Activated naive CD4-positive, alpha-beta T cell treated with anti-CD3 and anti-CD28 coated beads, Interleukin-2, amount 10 ng/mL, durations not matched to agents 7 days and 5 days (primary cell): ENCODE data around the gene DCANP1.

ENCODE experiments used
- CTCF ChIA-PET: fragments of 350-600 bp; sonication (Branson Sonifier 250); formaldehyde crosslinking; loops from one replicate; lab custom pipeline; 2021; ENCODE audit warnings: antibody characterized with exemption; lab: Charles Lee
- DNase-seq: peaks from one replicate; pipeline ENCODE4 v3.0.0-alpha.2; 2020
- H3K27ac Mint-ChIP-seq: one replicate; pipeline ENCODE4 v1.8.0; 2021; ENCODE audit warnings: mild to moderate bottlenecking, moderate library complexity, mixed read lengths
- H3K27me3 Mint-ChIP-seq: one replicate; pipeline ENCODE4 v1.8.0; 2021; ENCODE audit warnings: mild to moderate bottlenecking, mixed read lengths
- H3K36me3 Mint-ChIP-seq: one replicate; pipeline ENCODE4 v1.8.0; 2021; ENCODE audit warnings: mixed read lengths
- H3K4me1 Mint-ChIP-seq: one replicate; pipeline ENCODE4 v1.8.0; 2021; ENCODE audit warnings: mixed read lengths
- H3K4me3 Mint-ChIP-seq: one replicate; pipeline ENCODE4 v1.8.0; 2021; ENCODE audit warnings: mild to moderate bottlenecking, moderate library complexity, mixed read lengths
- H3K9me3 Mint-ChIP-seq: one replicate; pipeline ENCODE4 v1.8.0; 2021; ENCODE audit warnings: mixed read lengths

Gene DCANP1

GRCh38 chr5:135446615-135447014, 533 bp downstream of the DCANP1 start:
- H3K4me1 Mint-ChIP-seq = no peaks in the 10 kb centered on the region
- DNase-seq = no peak
- H3K27ac Mint-ChIP-seq = no peak overlapping the region
- no peaks in the 10 kb centered on the region for H3K9me3 Mint-ChIP-seq
- no peaks in the 10 kb centered on the region for H3K36me3 Mint-ChIP-seq
- CTCF ChIA-PET = interaction anchor here (0.9 to 2.6 kb wide), 3 partner anchors 15 to 114 kb away, joined by 3 to 12 read pairs (median 3); no protein-coding TSS in a partner anchor
- H3K4me3 Mint-ChIP-seq = no peak overlapping the region
- H3K27me3 Mint-ChIP-seq = peaks cover 42% of the 10 kb centered on the region

- CTCF ChIA-PET = interaction anchor here (0.8 to 2.6 kb wide), 3 partner anchors 12 to 115 kb away, joined by 3 to 12 read pairs (median 3); no protein-coding TSS in a partner anchor
- no peaks in the 10 kb centered on the region for H3K36me3 Mint-ChIP-seq
- no peak overlapping the region for H3K27ac Mint-ChIP-seq
These were observed 942 bp downstream of the DCANP1 start for GRCh38 chr5:135446206-135446605.

GRCh38 chr5:135445306-135445985, 1.7 kb downstream of the DCANP1 start:
- DNase-seq = no peak
- peaks cover 40% of the 10 kb centered on the region for H3K27me3 Mint-ChIP-seq
- H3K36me3 Mint-ChIP-seq = no peaks in the 10 kb centered on the region
- H3K4me1 Mint-ChIP-seq = no peaks in the 10 kb centered on the region
- CTCF ChIA-PET = interaction anchor here (0.8 to 2.6 kb wide), 3 partner anchors 12 to 116 kb away, joined by 3 to 12 read pairs (median 3); no protein-coding TSS in a partner anchor
- H3K9me3 Mint-ChIP-seq = no peaks in the 10 kb centered on the region
- H3K27ac Mint-ChIP-seq = no peak overlapping the region
- H3K4me3 Mint-ChIP-seq = no peak overlapping the region

More at GRCh38 chr5:135446206-135446605, 942 bp downstream of the DCANP1 start:
- Mint-ChIP-seq H3K4me1 (no peaks in the 10 kb centered on the region), H3K9me3 (no peaks in the 10 kb centered on the region), H3K4me3 (no peak overlapping the region), H3K27me3 (peaks cover 43% of the 10 kb centered on the region)
- DNase-seq = no peak

GRCh38 chr5:135444881-135445280, 2.3 kb downstream of the DCANP1 start:
- CTCF ChIA-PET = interaction anchor here (0.9 to 1.8 kb wide), 2 partner anchors 11 to 17 kb away, joined by 4 to 6 read pairs; no protein-coding TSS in a partner anchor
- no peak for DNase-seq
- Mint-ChIP-seq H3K4me1 (no peaks in the 10 kb centered on the region), H3K27ac (no peak overlapping the region), H3K9me3 (no peaks in the 10 kb centered on the region), H3K27me3 (peaks cover 41% of the 10 kb centered on the region), H3K4me3 (no peak overlapping the region), H3K36me3 (no peaks in the 10 kb centered on the region)

GRCh38 chr5:135444360-135444759, 2.8 kb downstream of the DCANP1 start:
- Mint-ChIP-seq H3K27ac (no peak overlapping the region), H3K27me3 (peaks cover 42% of the 10 kb centered on the region), H3K36me3 (no peaks in the 10 kb centered on the region), H3K4me1 (no peaks in the 10 kb centered on the region), H3K4me3 (no peak overlapping the region), H3K9me3 (no peaks in the 10 kb centered on the region)
- no peak for DNase-seq
- CTCF ChIA-PET = interaction anchor here (0.9 to 1.8 kb wide), 2 partner anchors 11 to 17 kb away, joined by 4 to 6 read pairs; no protein-coding TSS in a partner anchor

- peaks cover 46% of the 10 kb centered on the region for H3K27me3 Mint-ChIP-seq
- H3K4me1 Mint-ChIP-seq = no peaks in the 10 kb centered on the region
- H3K9me3 Mint-ChIP-seq = no peaks in the 10 kb centered on the region
- H3K4me3 Mint-ChIP-seq = no peak overlapping the region
- CTCF ChIA-PET = interaction anchor here (1.8 to 2.3 kb wide), 2 partner anchors 15 to 18 kb away, joined by 6 to 9 read pairs; no protein-coding TSS in a partner anchor
- no peak for DNase-seq
- no peaks in the 10 kb centered on the region for H3K36me3 Mint-ChIP-seq
- no peak overlapping the region for H3K27ac Mint-ChIP-seq
These were observed 3.8 kb downstream of the DCANP1 start for GRCh38 chr5:135443161-135443960.

GRCh38 chr5:135442431-135443160, 4.6 kb downstream of the DCANP1 start:
- Mint-ChIP-seq H3K27ac (no peak overlapping the region), H3K4me1 (no peaks in the 10 kb centered on the region), H3K36me3 (no peaks in the 10 kb centered on the region), H3K9me3 (no peaks in the 10 kb centered on the region), H3K4me3 (no peak overlapping the region), H3K27me3 (peaks cover 47% of the 10 kb centered on the region)
- DNase-seq = no peak
- CTCF ChIA-PET = interaction anchor here (1.0 to 2.3 kb wide), 2 partner anchors 15 to 21 kb away, joined by 4 to 9 read pairs; no protein-coding TSS in a partner anchor

- no peak overlapping the region for H3K27ac Mint-ChIP-seq
- H3K9me3 Mint-ChIP-seq = no peaks in the 10 kb centered on the region
- H3K27me3 Mint-ChIP-seq = peaks cover 51% of the 10 kb centered on the region
- H3K36me3 Mint-ChIP-seq = no peaks in the 10 kb centered on the region
- H3K4me3 Mint-ChIP-seq = no peak overlapping the region
- CTCF ChIA-PET = interaction anchor here (1.0 to 2.3 kb wide), 2 partner anchors 16 to 22 kb away, joined by 4 to 9 read pairs; no protein-coding TSS in a partner anchor
- DNase-seq = no peak
- no peaks in the 10 kb centered on the region for H3K4me1 Mint-ChIP-seq
These were observed 5.2 kb downstream of the DCANP1 start for GRCh38 chr5:135441919-135442318.

GRCh38 chr5:135441350-135441831, 5.8 kb downstream of the DCANP1 start:
- peaks cover 50% of the 10 kb centered on the region for H3K27me3 Mint-ChIP-seq
- no peak for DNase-seq
- no peaks in the 10 kb centered on the region for H3K9me3 Mint-ChIP-seq
- no peaks in the 10 kb centered on the region for H3K36me3 Mint-ChIP-seq
- no peak overlapping the region for H3K27ac Mint-ChIP-seq
- CTCF ChIA-PET = interaction anchor here (1.3 to 2.3 kb wide), 3 partner anchors 17 to 125 kb away, joined by 4 to 9 read pairs (median 8); no protein-coding TSS in a partner anchor
- no peaks in the 10 kb centered on the region for H3K4me1 Mint-ChIP-seq
- no peak overlapping the region for H3K4me3 Mint-ChIP-seq

- Mint-ChIP-seq H3K27me3 (peaks cover 47% of the 10 kb centered on the region), H3K9me3 (no peaks in the 10 kb centered on the region), H3K4me3 (no peak overlapping the region), H3K36me3 (no peaks in the 10 kb centered on the region), H3K27ac (no peak overlapping the region), H3K4me1 (no peaks in the 10 kb centered on the region)
- DNase-seq = no peak
- CTCF ChIA-PET = interaction anchor here (1.3 to 2.5 kb wide), 4 partner anchors 16 to 125 kb away, joined by 4 to 9 read pairs (median 8); no protein-coding TSS in a partner anchor
These were observed 6.2 kb downstream of the DCANP1 start for GRCh38 chr5:135440916-135441315.

GRCh38 chr5:135439231-135440205, 7.6 kb downstream of the DCANP1 start:
- DNase-seq = no peak
- H3K36me3 Mint-ChIP-seq = no peaks in the 10 kb centered on the region
- H3K27ac Mint-ChIP-seq = no peak overlapping the region
- H3K4me1 Mint-ChIP-seq = no peaks in the 10 kb centered on the region
- peaks cover 53% of the 10 kb centered on the region for H3K27me3 Mint-ChIP-seq
- H3K4me3 Mint-ChIP-seq = no peak overlapping the region
- CTCF ChIA-PET = interaction anchor here (0.8 to 2.5 kb wide), 3 partner anchors 14 to 126 kb away, joined by 3 to 8 read pairs (median 6); no protein-coding TSS in a partner anchor
- H3K9me3 Mint-ChIP-seq = no peaks in the 10 kb centered on the region

GRCh38 chr5:135438636-135439221, 8.4 kb downstream of the DCANP1 start:
- CTCF ChIA-PET = interaction anchor here (0.8 to 2.5 kb wide), 3 partner anchors 13 to 127 kb away, joined by 3 to 8 read pairs (median 6); no protein-coding TSS in a partner anchor
- Mint-ChIP-seq H3K4me1 (no peaks in the 10 kb centered on the region), H3K9me3 (no peaks in the 10 kb centered on the region), H3K27me3 (peaks cover 58% of the 10 kb centered on the region), H3K36me3 (no peaks in the 10 kb centered on the region), H3K27ac (no peak overlapping the region), H3K4me3 (no peak overlapping the region)
- no peak for DNase-seq
